HG03342 (cell line): ENCODE data around the gene SAMD7.

Experiments used
- ATAC-seq: cut with Tn5 transposase; IDR thresholded peaks from one replicate; pipeline ENCODE4 v1.9.1; 2021; ENCODE audit warnings: mild to moderate bottlenecking, moderate library complexity; ENCODE audit not compliant: unreplicated experiment

The SAMD7 gene

GRCh38 chr3:169965562-169966427, 54.4 kb downstream of the SAMD7 start:
- peak; percentile 23 for ATAC-seq

DNA sequence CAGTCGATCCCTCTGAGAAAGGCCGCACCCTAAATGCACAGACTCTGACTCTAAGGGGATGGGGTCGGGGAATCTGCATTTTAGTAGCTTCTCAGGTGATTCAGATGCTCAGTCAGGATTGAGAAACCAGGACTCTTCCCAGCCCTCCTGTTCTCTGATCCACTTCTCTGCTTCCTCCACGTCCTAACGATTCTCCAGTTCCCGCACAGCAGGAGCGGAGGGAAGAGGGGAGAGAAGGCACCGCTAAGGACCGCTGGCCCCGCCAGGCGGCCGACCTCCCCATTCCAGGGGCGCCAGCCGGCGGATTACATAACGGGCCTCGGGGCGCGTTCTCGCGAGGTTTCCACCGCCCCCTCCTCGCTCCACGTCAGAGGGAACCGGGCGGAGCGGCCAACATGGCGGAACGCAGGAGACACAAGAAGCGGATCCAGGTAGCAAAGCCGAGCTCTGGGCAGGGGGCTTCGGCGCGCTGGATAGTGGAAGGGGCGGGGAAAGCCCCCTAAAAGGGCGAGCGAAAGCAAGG, 55.1 kb downstream of the SAMD7 start, which contains the start of gene SEC62:
Gene SEC62, plus strand, starts transcription at position 380 of the 523 bp plus-strand sequence. Its CDS starts 16 bp downstream, at position 396.
- ATAC-seq: peak; percentile 95

GRCh38 chr3:169966951-169967915, 55.9 kb downstream of the SAMD7 start:
- ATAC-seq: peak; percentile 36

GRCh38 chr3:169968224-169968885, 57.0 kb downstream of the SAMD7 start:
- ATAC-seq: no peak

- no peak for ATAC-seq
Measured at GRCh38 chr3:169969174-169970095, 58.1 kb downstream of the SAMD7 start.

DNA sequence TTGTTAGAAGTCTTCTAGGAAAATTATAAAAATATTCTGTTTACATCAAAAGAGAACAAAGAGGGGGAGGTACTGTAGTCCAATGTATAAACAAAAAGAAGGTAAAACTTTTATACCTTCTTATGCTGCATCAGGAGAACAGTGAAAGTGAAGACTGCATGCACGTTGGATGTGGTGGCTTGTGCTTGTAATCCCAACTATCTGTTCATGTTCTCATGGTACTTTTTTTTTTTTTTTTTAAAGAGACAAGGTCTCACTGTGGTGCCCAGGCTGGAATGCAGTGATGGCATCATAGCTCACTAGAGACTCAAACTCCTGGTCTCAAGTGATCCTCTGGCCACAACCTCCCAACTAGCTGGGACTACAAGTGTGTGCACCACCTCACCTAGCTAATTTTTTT, 59.5 kb downstream of the SAMD7 start:
- ATAC-seq: no peak

GRCh38 chr3:169971522-169971921, 60.1 kb downstream of the SAMD7 start:
- ATAC-seq: no peak

- ATAC-seq: no peak
Measured at GRCh38 chr3:169980055-169980454, 68.7 kb downstream of the SAMD7 start.

DNA sequence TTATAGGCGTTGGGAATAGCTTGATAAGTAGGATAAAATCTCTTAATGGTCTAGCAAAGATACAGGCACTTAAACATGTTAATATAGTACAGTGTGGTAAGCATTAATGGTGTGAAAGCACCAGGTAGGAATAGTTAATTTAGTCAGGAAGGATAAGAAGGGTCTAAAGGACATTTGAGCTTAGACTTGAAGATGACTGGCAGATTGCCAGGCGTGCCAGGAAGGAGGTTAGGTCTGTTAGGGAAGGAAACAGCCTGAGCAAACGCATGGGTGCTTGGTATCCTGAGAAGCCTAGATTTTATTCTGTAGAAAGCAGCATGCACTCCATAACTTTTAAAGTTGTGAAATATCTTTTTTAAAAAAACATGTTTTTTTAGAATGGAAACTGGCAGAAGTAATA, 72.9 kb downstream of the SAMD7 start:
- ATAC-seq: no peak
